HCT116 (cell line): ENCODE measurements around the gene PCLO. TPM values are rescaled to one million over a fixed set of nuclear protein-coding genes. Genes with fewer than 3 reads are reported as not detected.

Source experiments
- ATAC-seq: fragments of 200-7000 bp; cut with Tn5 transposase; 2 replicates; pipeline ENCODE4 v1.9.1; 2020; ENCODE audit warnings: mild to moderate bottlenecking, moderate library complexity
- BruUV-seq: library from RNA; stranded (reverse); fragments of 400-500 nt; replicated peaks from 2 replicates; lab custom pipeline; 2021; lab: Mats Ljungman, UMichigan
- CTCF ChIA-PET: fragments of 300-600 bp; sonication (Branson Sonifier 250); formaldehyde crosslinking; loops from one replicate; lab custom pipeline; 2021; ENCODE audit warnings: antibody characterized with exemption; lab: Charles Lee
- POLR2A ChIA-PET: fragments of 300-600, 350-600 bp; sonication (Branson Sonifier 250); formaldehyde crosslinking; loops from one replicate; lab custom pipeline; 2021; ENCODE audit warnings: antibody characterized with exemption; lab: Charles Lee
- RAD21 ChIA-PET, 2 experiments: fragments of 300-600 bp; sonication (Branson Sonifier 250); formaldehyde crosslinking; loops; one replicate each; lab custom pipeline; 2023; ENCODE audit warnings: low total read pairs in 2 of 2; ENCODE audit not compliant: uncharacterized antibody in 2 of 2, unreplicated experiment in 2 of 2, low non-redundant PET in 1 of 2; lab: Charles Lee
- DNase-seq: peaks from one replicate; pipeline ENCODE4 v3.0.0-alpha.2; 2010; ENCODE audit warnings: low read depth, low spot score
- H2AFZ ChIP-seq: fragments of 200-600 bp; shearing (Covaris generic), sonication (generic); 2 replicates; pipeline ENCODE4 v1.6.1; 2017; ENCODE audit warnings: low read depth, mixed run types, mixed read lengths, antibody characterized with exemption, low read length; ENCODE audit not compliant: poor library complexity, severe bottlenecking
- H3K27ac ChIP-seq: 2 replicates; pipeline ENCODE4 v1.5.1; 2012; ENCODE audit warnings: low read depth, low read length
- H3K27me3 ChIP-seq: fragments of 200-600 bp; sonication (generic); 2 replicates; pipeline ENCODE4 v1.6.1; 2016; ENCODE audit warnings: mixed run types, low read length, mixed read lengths; ENCODE audit not compliant: insufficient read depth
- H3K36me3 ChIP-seq, 2 experiments: fragments of 200-500 bp in 1 of 2; fragments of 200-600 bp in 1 of 2; sonication (Bioruptor generic) in 1 of 2; sonication (generic) in 1 of 2; 2 replicates each; pipeline versions ENCODE4 v1.5.1 to v1.6.1; 2014 to 2016; ENCODE audit warnings: low read length in 2 of 2, inconsistent platforms in 1 of 2, mixed read lengths in 1 of 2, mixed run types in 1 of 2; ENCODE audit not compliant: insufficient read depth in 2 of 2, control insufficient read depth in 1 of 2
- H3K4me1 ChIP-seq, 2 experiments: fragments of 200-600 bp in 1 of 2; sonication (generic) in 1 of 2; 2 replicates each; pipeline versions ENCODE4 v1.5.1 to v1.6.1; 2012 to 2017; ENCODE audit warnings: low read length in 2 of 2, inconsistent platforms in 1 of 2, mild to moderate bottlenecking in 1 of 2, mixed read lengths in 1 of 2, mixed run types in 1 of 2, moderate library complexity in 1 of 2; ENCODE audit not compliant: insufficient read depth in 2 of 2, control insufficient read depth in 1 of 2
- H3K4me2 ChIP-seq: fragments of 200-600 bp; sonication (generic); 2 replicates; pipeline ENCODE4 v1.6.1; 2017; ENCODE audit warnings: mixed run types, low read length, mixed read lengths
- H3K4me3 ChIP-seq, 2 experiments: fragments of 200-600 bp in 1 of 2; sonication (generic) in 1 of 2; replicated peaks in 1 of 2; 2 replicates each; pipeline ENCODE4 v1.5.1; 2011 to 2016; ENCODE audit warnings: low read length in 2 of 2, control low read depth in 1 of 2, low read depth in 1 of 2, mild to moderate bottlenecking in 1 of 2, mixed read lengths in 1 of 2, mixed run types in 1 of 2
- H3K79me2 ChIP-seq: fragments of 200-600 bp; sonication (generic); 2 replicates; pipeline ENCODE4 v1.6.1; 2017; ENCODE audit warnings: mild to moderate bottlenecking, mixed run types, low read length, moderate library complexity, mixed read lengths; ENCODE audit not compliant: insufficient read depth
- H3K9ac ChIP-seq: fragments of 200-600 bp; sonication (generic); 2 replicates; pipeline ENCODE4 v1.6.1; 2016; ENCODE audit warnings: low read length, mixed read lengths
- H3K9me2 ChIP-seq: fragments of 200-600 bp; sonication (generic), shearing (Covaris generic); 2 replicates; pipeline ENCODE4 v1.6.1; 2017; ENCODE audit warnings: mixed run types, mild to moderate bottlenecking, moderate library complexity; ENCODE audit not compliant: insufficient read depth
- H3K9me3 ChIP-seq, 2 experiments: fragments of 200-500 bp in 1 of 2; fragments of 200-600 bp in 1 of 2; sonication (Bioruptor generic) in 1 of 2; sonication (generic) in 1 of 2; 2 replicates each; pipeline ENCODE4 v1.6.1; 2014 to 2017; ENCODE audit warnings: low read length in 2 of 2, mixed read lengths in 2 of 2, inconsistent platforms in 1 of 2, low read depth in 1 of 2, mild to moderate bottlenecking in 1 of 2, mixed run types in 1 of 2, moderate library complexity in 1 of 2; ENCODE audit not compliant: control insufficient read depth in 1 of 2, insufficient read depth in 1 of 2
- H4K20me1 ChIP-seq: fragments of 200-600 bp; sonication (generic), shearing (Covaris generic); 2 replicates; pipeline ENCODE4 v1.6.1; 2017; ENCODE audit warnings: mixed run types, mild to moderate bottlenecking, moderate library complexity; ENCODE audit not compliant: insufficient read depth
- ELF1 ChIP-seq: IDR thresholded peaks from 2 replicates; pipeline ENCODE4 v1.6.1; 2012; ENCODE audit warnings: low read depth, borderline replicate concordance
- FOSL1 ChIP-seq: IDR thresholded peaks from 2 replicates; pipeline ENCODE4 v1.6.1; 2012; ENCODE audit warnings: low read depth
- SIN3A ChIP-seq: IDR thresholded peaks from 2 replicates; pipeline ENCODE4 v1.6.1; 2012; ENCODE audit warnings: low read depth
- TCF7L2 ChIP-seq: IDR thresholded peaks from 2 replicates; pipeline ENCODE4 v1.7.0; 2011; ENCODE audit warnings: borderline replicate concordance, inconsistent platforms; ENCODE audit not compliant: insufficient read depth, insufficient read length; ENCODE audit errors: extremely low read depth
- YY1 ChIP-seq: IDR thresholded peaks from 2 replicates; pipeline ENCODE4 v1.6.1; 2011; ENCODE audit warnings: low read length, low read depth, moderate library complexity, mild to moderate bottlenecking; ENCODE audit not compliant: insufficient replicate concordance; ENCODE audit errors: extremely low read depth
- ZNF274 ChIP-seq: fragments of 200-500 bp; sonication (Bioruptor generic); IDR thresholded peaks from 2 replicates; pipeline ENCODE4 v1.6.1; 2014; ENCODE audit warnings: mild to moderate bottlenecking, low read depth, low read length, inconsistent platforms
- intact Hi-C: fragments of 100-400 bp; cut with micrococcal nuclease; formaldehyde crosslinking; loops from 2 replicates; pipeline ENCODE4 v1.10.0; 2022
- total RNA-seq: library from RNA; stranded (reverse); gene quantifications from one replicate; pipeline ENCODE4 v1.2.1, GENCODE V29; 2021; ENCODE audit not compliant: unreplicated experiment
- TF ChIP-seq, protein P1 (sequence below): IDR thresholded peaks from 2 replicates; pipeline ENCODE4 v1.6.1; 2012
- TF ChIP-seq, protein P2 (sequence below): IDR thresholded peaks from 2 replicates; pipeline ENCODE4 v1.6.1; 2012; ENCODE audit warnings: low read depth
- TF ChIP-seq, protein P3 (sequence below), 3 experiments: fragments of 200-600 bp in 1 of 3; sonication (generic) in 1 of 3; IDR thresholded peaks in 2 of 3; conservative IDR thresholded peaks in 1 of 3; 2 replicates each; pipeline ENCODE4 v1.5.1; 2012 to 2017; ENCODE audit warnings: low read depth in 2 of 3, low read length in 2 of 3, antibody characterized with exemption in 1 of 3, borderline replicate concordance in 1 of 3, control low read depth in 1 of 3, mild to moderate bottlenecking in 1 of 3, mixed read lengths in 1 of 3, mixed run types in 1 of 3, moderate library complexity in 1 of 3; ENCODE audit not compliant: insufficient read depth in 1 of 3

The PCLO gene
- total RNA-seq, 1 experiment from 2014 or later: 2.4 TPM

DNA sequence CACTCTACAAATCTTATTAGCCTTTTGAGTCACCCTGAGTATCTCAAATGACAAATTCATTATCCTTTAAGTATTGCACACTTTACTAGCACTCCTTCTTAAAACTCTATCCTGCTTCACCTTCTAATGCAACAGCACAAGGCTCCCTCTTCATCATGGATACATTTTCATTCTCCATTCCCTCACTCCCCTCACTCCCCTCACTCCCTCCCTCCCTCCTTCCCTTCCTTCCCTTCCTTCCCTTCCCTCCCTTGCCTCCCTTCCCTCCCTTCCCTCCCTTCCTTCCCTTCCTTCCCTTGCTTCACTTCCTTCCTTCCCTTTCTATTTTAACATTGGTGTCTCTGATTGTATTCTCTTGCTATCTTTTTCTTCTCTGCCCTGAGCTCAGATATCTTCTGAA is 130.5 kb downstream of the PCLO start:
- H3K4me1 ChIP-seq: no peaks in the 10 kb centered on the region
- no peak overlapping the region for H3K4me3 ChIP-seq
- ChIA-PET RAD21 (no interaction called here), POLR2A (no interaction called here), CTCF (interaction anchor here (0.6 kb wide), 1 partner anchor 42 kb away, joined by 6 read pairs; no protein-coding TSS in a partner anchor)
- TF ChIP-seq ZNF274 (no peak), FOSL1 (no peak), YY1 (no peak), TCF7L2 (no peak), SIN3A (no peak), ELF1 (no peak)
- TF ChIP-seq, protein P1, sequence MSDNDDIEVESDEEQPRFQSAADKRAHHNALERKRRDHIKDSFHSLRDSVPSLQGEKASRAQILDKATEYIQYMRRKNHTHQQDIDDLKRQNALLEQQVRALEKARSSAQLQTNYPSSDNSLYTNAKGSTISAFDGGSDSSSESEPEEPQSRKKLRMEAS: no peak
- TF ChIP-seq, protein P2, sequence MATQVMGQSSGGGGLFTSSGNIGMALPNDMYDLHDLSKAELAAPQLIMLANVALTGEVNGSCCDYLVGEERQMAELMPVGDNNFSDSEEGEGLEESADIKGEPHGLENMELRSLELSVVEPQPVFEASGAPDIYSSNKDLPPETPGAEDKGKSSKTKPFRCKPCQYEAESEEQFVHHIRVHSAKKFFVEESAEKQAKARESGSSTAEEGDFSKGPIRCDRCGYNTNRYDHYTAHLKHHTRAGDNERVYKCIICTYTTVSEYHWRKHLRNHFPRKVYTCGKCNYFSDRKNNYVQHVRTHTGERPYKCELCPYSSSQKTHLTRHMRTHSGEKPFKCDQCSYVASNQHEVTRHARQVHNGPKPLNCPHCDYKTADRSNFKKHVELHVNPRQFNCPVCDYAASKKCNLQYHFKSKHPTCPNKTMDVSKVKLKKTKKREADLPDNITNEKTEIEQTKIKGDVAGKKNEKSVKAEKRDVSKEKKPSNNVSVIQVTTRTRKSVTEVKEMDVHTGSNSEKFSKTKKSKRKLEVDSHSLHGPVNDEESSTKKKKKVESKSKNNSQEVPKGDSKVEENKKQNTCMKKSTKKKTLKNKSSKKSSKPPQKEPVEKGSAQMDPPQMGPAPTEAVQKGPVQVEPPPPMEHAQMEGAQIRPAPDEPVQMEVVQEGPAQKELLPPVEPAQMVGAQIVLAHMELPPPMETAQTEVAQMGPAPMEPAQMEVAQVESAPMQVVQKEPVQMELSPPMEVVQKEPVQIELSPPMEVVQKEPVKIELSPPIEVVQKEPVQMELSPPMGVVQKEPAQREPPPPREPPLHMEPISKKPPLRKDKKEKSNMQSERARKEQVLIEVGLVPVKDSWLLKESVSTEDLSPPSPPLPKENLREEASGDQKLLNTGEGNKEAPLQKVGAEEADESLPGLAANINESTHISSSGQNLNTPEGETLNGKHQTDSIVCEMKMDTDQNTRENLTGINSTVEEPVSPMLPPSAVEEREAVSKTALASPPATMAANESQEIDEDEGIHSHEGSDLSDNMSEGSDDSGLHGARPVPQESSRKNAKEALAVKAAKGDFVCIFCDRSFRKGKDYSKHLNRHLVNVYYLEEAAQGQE: no peak
- TF ChIP-seq, protein P3, sequence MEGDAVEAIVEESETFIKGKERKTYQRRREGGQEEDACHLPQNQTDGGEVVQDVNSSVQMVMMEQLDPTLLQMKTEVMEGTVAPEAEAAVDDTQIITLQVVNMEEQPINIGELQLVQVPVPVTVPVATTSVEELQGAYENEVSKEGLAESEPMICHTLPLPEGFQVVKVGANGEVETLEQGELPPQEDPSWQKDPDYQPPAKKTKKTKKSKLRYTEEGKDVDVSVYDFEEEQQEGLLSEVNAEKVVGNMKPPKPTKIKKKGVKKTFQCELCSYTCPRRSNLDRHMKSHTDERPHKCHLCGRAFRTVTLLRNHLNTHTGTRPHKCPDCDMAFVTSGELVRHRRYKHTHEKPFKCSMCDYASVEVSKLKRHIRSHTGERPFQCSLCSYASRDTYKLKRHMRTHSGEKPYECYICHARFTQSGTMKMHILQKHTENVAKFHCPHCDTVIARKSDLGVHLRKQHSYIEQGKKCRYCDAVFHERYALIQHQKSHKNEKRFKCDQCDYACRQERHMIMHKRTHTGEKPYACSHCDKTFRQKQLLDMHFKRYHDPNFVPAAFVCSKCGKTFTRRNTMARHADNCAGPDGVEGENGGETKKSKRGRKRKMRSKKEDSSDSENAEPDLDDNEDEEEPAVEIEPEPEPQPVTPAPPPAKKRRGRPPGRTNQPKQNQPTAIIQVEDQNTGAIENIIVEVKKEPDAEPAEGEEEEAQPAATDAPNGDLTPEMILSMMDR (IDR thresholded peaks at IDR 0.05 in 2 of 3, conservative IDR thresholded peaks at IDR 0.05 in 1 of 3; ENCODE audit: borderline replicate concordance in 1 of 3, insufficient read depth in 1 of 3, low read depth in 2 of 3, low read length in 2 of 3): no peak
- no peaks in the 10 kb centered on the region for H3K27me3 ChIP-seq
- no TSS peak for BruUV-seq
- no peaks in the 10 kb centered on the region for H4K20me1 ChIP-seq
- H3K79me2 ChIP-seq: no peaks in the 10 kb centered on the region
- no peak overlapping the region for H3K9ac ChIP-seq
- H3K27ac ChIP-seq: no peak overlapping the region
- H3K9me2 ChIP-seq: no peaks in the 10 kb centered on the region
- no peaks in the 10 kb centered on the region for H3K36me3 ChIP-seq
- no peaks in the 10 kb centered on the region for H3K9me3 ChIP-seq
- DNase-seq (no peak), ATAC-seq (no peak)
- no peak overlapping the region for H3K4me2 ChIP-seq
- intact Hi-C loops: no loop called here
- H2AFZ ChIP-seq: no peak overlapping the region
